ENCODE data around the gene VARS1. TPM values are rescaled to one million over a fixed set of nuclear protein-coding genes. Genes with fewer than 3 reads are reported as not detected.
A peak's percentile ranks its signal among the peaks of the same experiment; 100 is the strongest.
"Not testable (repeated sequence)": the region's sequence is repeated elsewhere in the genome, so short reads cannot be mapped to it uniquely, and the experiment has no call there.

The VARS1 gene
- 10 to 100 TPM; 38.5 to 49.9 TPM for total RNA-seq

GRCh38 chr6:31795616-31796298 lies at the start of gene VARS1:
TSS of gene VARS1 (minus strand) at chr6:31795752. CDS start at chr6:31795217, 535 bp downstream.
- Histone ChIP-seq H3K27ac (peak within 1 kb of the TSS; percentile 89 to 97), H3K4me1 (replicated peaks) (peaks cover 3% of the 10 kb centered on the region), H3K36me3 (no peaks in the 10 kb centered on the region), H3K4me3 (peak within 1 kb of the TSS; percentile 92 to 96), H3K9me3 (no peaks in the 10 kb centered on the region), H3K27me3 (replicated peaks; ENCODE audit: insufficient read depth) (no peaks in the 10 kb centered on the region)
- WGBS = 2% methylated on average over 36 of the region's 75 CpGs
- TF ChIP-seq POLR2A (IDR thresholded peaks at IDR 0.05) (peak; percentile 51), CTCF (IDR thresholded peaks at IDR 0.05) (peak; percentile 75 to 98 (median 88)), POLR2AphosphoS5 (IDR thresholded peaks at IDR 0.05) (peak; percentile 84)
- intact Hi-C loops (cut with DNase I) = no loop called here
- DNase-seq (ENCODE audit: low spot score) = peak; percentile 84

GRCh38 chr6:31844507-31844906 lies 49.0 kb upstream of the VARS1 start:
- no peaks in the 10 kb centered on the region for H3K36me3 ChIP-seq
- H3K27ac ChIP-seq = no peak overlapping the region
- intact Hi-C loops (cut with DNase I) = no loop called here
- 93% methylated on average over 3 of the region's 3 CpGs for WGBS
- no peak overlapping the region for H3K4me3 ChIP-seq
- no peaks in the 10 kb centered on the region for H3K9me3 ChIP-seq
- H3K27me3 ChIP-seq (replicated peaks; ENCODE audit: insufficient read depth) = no peaks in the 10 kb centered on the region
- DNase-seq (ENCODE audit: low spot score) = no peak
- no peaks in the 10 kb centered on the region for H3K4me1 ChIP-seq (replicated peaks)
- no peak for TF ChIP-seq POLR2A (IDR thresholded peaks at IDR 0.05)
- no peak for TF ChIP-seq POLR2AphosphoS5 (IDR thresholded peaks at IDR 0.05)
- no peak for TF ChIP-seq CTCF (IDR thresholded peaks at IDR 0.05)

GRCh38 chr6:31842053-31842452 lies 46.5 kb upstream of the VARS1 start:
- Histone ChIP-seq H3K36me3 (peaks cover 0 to 3% of the 10 kb centered on the region in 2 donors), H3K27ac (no peak overlapping the region), H3K4me1 (replicated peaks) (peaks cover 5% of the 10 kb centered on the region), H3K9me3 (no peaks in the 10 kb centered on the region), H3K27me3 (replicated peaks; ENCODE audit: insufficient read depth) (no peaks in the 10 kb centered on the region), H3K4me3 (no peak overlapping the region)
- WGBS = 84% methylated on average over 9 of the region's 9 CpGs
- TF ChIP-seq CTCF (IDR thresholded peaks at IDR 0.05) = no peak
- no peak for TF ChIP-seq POLR2AphosphoS5 (IDR thresholded peaks at IDR 0.05)
- TF ChIP-seq POLR2A (IDR thresholded peaks at IDR 0.05) = no peak
- DNase-seq (ENCODE audit: low spot score) = no peak
- intact Hi-C loops (cut with DNase I) = no loop called here

GRCh38 chr6:31839779-31840126 lies 44.2 kb upstream of the VARS1 start:
- intact Hi-C loops (cut with DNase I) = not testable (repeated sequence)
- WGBS = 88% methylated on average over 8 of the region's 8 CpGs

GRCh38 chr6:31838968-31839367 lies 43.4 kb upstream of the VARS1 start:
- Histone ChIP-seq H3K27me3 (replicated peaks; ENCODE audit: insufficient read depth) (no peaks in the 10 kb centered on the region), H3K4me1 (replicated peaks) (peaks cover 14% of the 10 kb centered on the region), H3K36me3 (peaks cover 0 to 3% of the 10 kb centered on the region in 2 donors), H3K9me3 (no peaks in the 10 kb centered on the region), H3K27ac (no peak overlapping the region), H3K4me3 (no peak overlapping the region)
- no peak for DNase-seq (ENCODE audit: low spot score)
- WGBS = 93% methylated on average over 3 of the region's 3 CpGs
- intact Hi-C loops (cut with DNase I) = no loop called here
- TF ChIP-seq POLR2AphosphoS5 (IDR thresholded peaks at IDR 0.05) = no peak
- no peak for TF ChIP-seq CTCF (IDR thresholded peaks at IDR 0.05)
- no peak for TF ChIP-seq POLR2A (IDR thresholded peaks at IDR 0.05)

More at GRCh38 chr6:31839779-31840126, 44.2 kb upstream of the VARS1 start:
- H3K27ac ChIP-seq; H3K4me3 ChIP-seq; H3K36me3 ChIP-seq; DNase-seq (ENCODE audit: low spot score); H3K27me3 ChIP-seq (replicated peaks; ENCODE audit: insufficient read depth); H3K9me3 ChIP-seq: not testable (repeated sequence)
- H3K4me1 ChIP-seq (replicated peaks) = peaks cover 14% of the 10 kb centered on the region

GRCh38 chr6:31838114-31838553 lies 42.6 kb upstream of the VARS1 start:
- H3K36me3 ChIP-seq; H3K27me3 ChIP-seq (replicated peaks; ENCODE audit: insufficient read depth); H3K27ac ChIP-seq; H3K4me3 ChIP-seq; intact Hi-C loops (cut with DNase I); H3K9me3 ChIP-seq; DNase-seq (ENCODE audit: low spot score): not testable (repeated sequence)
- 87% methylated on average over 9 of the region's 9 CpGs for WGBS
- peaks cover 14% of the 10 kb centered on the region for H3K4me1 ChIP-seq (replicated peaks)

Data from prostate gland (tissue), 2 donors.